IPS-18a (cell line): ENCODE results near the gene TWSG1.
"Not testable (repeated sequence)": the region's sequence is repeated elsewhere in the genome, so short reads cannot be mapped to it uniquely, and the experiment has no call there.

Source experiments
- H3K27ac ChIP-seq: one replicate; pipeline ENCODE4 v1.5.1; 2013; ENCODE audit warnings: low read length
- H3K27me3 ChIP-seq: one replicate; pipeline ENCODE4 v1.6.1; 2013; ENCODE audit warnings: mild to moderate bottlenecking, low read length; ENCODE audit not compliant: control insufficient read depth, insufficient read depth
- H3K36me3 ChIP-seq: one replicate; pipeline ENCODE4 v1.6.1; 2013; ENCODE audit warnings: low read depth, low read length; ENCODE audit not compliant: control insufficient read depth
- H3K4me1 ChIP-seq: one replicate; pipeline ENCODE4 v1.6.1; 2013; ENCODE audit warnings: low read depth, low read length; ENCODE audit not compliant: control insufficient read depth
- H3K4me3 ChIP-seq: one replicate; pipeline ENCODE4 v1.5.1; 2013; ENCODE audit warnings: low read length
- H3K9ac ChIP-seq: one replicate; pipeline ENCODE4 v1.6.1; 2013; ENCODE audit warnings: mild to moderate bottlenecking, low read length, moderate library complexity
- H3K9me3 ChIP-seq: one replicate; pipeline ENCODE4 v1.6.1; 2013; ENCODE audit warnings: low read depth, low read length; ENCODE audit not compliant: control insufficient read depth

TWSG1 gene

GRCh38 chr18:9362869-9363268 is 28.3 kb downstream of the TWSG1 start:
- H3K4me1 ChIP-seq: peaks cover 5% of the 10 kb centered on the region
- H3K9me3 ChIP-seq: no peaks in the 10 kb centered on the region
- H3K4me3 ChIP-seq: no peak overlapping the region
- no peak overlapping the region for H3K9ac ChIP-seq
- no peak overlapping the region for H3K27ac ChIP-seq
- H3K27me3 ChIP-seq: no peaks in the 10 kb centered on the region
- no peaks in the 10 kb centered on the region for H3K36me3 ChIP-seq

DNA sequence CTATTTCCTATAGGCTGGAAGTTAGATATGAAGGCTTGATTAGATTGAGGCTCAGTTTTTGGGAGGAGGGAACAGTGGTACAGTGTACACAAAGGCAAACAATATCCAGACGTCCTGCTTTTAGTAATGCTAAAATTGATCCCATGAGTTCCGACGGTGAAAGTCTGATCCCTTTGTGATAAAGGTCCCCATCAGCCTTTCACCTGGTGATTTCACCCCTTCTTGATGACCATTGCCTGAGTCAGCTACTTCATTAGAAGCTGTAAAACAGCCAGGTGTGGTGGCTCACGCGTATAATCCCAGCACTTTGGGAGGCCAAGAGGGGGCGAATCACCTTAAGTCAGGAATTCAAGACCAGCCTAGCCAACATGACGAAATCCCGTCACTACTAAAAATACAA is 29.7 kb downstream of the TWSG1 start:
- Histone ChIP-seq H3K36me3 (no peaks in the 10 kb centered on the region), H3K9me3 (no peaks in the 10 kb centered on the region), H3K4me1 (peaks cover 5% of the 10 kb centered on the region), H3K27me3 (no peaks in the 10 kb centered on the region), H3K4me3 (no peak overlapping the region), H3K27ac (no peak overlapping the region), H3K9ac (no peak overlapping the region)

GRCh38 chr18:9365406-9365805 is 30.8 kb downstream of the TWSG1 start:
- Histone ChIP-seq H3K4me1 (peaks cover 5% of the 10 kb centered on the region), H3K9me3 (no peaks in the 10 kb centered on the region), H3K9ac (no peak overlapping the region), H3K36me3 (no peaks in the 10 kb centered on the region), H3K27ac (no peak overlapping the region), H3K4me3 (no peak overlapping the region), H3K27me3 (no peaks in the 10 kb centered on the region)

- H3K27ac ChIP-seq: no peak overlapping the region
- H3K4me1 ChIP-seq: peaks cover 5% of the 10 kb centered on the region
- H3K36me3 ChIP-seq: no peaks in the 10 kb centered on the region
- no peaks in the 10 kb centered on the region for H3K27me3 ChIP-seq
- H3K4me3 ChIP-seq: no peak overlapping the region
- no peak overlapping the region for H3K9ac ChIP-seq
- no peaks in the 10 kb centered on the region for H3K9me3 ChIP-seq
Observed at GRCh38 chr18:9366126-9366714, 31.6 kb downstream of the TWSG1 start.

- not testable (repeated sequence) for H3K4me3 ChIP-seq, H3K27ac ChIP-seq, H3K36me3 ChIP-seq, H3K27me3 ChIP-seq, H3K9ac ChIP-seq, H3K4me1 ChIP-seq, H3K9me3 ChIP-seq
Observed at GRCh38 chr18:9373254-9373653, 38.7 kb downstream of the TWSG1 start.

- Histone ChIP-seq H3K4me3 (no peak overlapping the region), H3K27me3 (no peaks in the 10 kb centered on the region), H3K9me3 (no peaks in the 10 kb centered on the region), H3K9ac (no peak overlapping the region), H3K27ac (no peak overlapping the region), H3K36me3 (no peaks in the 10 kb centered on the region), H3K4me1 (peaks cover 12% of the 10 kb centered on the region)
Observed at GRCh38 chr18:9379118-9379517, 44.5 kb downstream of the TWSG1 start.

- Histone ChIP-seq H3K9me3 (no peaks in the 10 kb centered on the region), H3K4me1 (peaks cover 12% of the 10 kb centered on the region), H3K27ac (no peak overlapping the region)
Observed at GRCh38 chr18:9380101-9380500, 45.5 kb downstream of the TWSG1 start.

DNA sequence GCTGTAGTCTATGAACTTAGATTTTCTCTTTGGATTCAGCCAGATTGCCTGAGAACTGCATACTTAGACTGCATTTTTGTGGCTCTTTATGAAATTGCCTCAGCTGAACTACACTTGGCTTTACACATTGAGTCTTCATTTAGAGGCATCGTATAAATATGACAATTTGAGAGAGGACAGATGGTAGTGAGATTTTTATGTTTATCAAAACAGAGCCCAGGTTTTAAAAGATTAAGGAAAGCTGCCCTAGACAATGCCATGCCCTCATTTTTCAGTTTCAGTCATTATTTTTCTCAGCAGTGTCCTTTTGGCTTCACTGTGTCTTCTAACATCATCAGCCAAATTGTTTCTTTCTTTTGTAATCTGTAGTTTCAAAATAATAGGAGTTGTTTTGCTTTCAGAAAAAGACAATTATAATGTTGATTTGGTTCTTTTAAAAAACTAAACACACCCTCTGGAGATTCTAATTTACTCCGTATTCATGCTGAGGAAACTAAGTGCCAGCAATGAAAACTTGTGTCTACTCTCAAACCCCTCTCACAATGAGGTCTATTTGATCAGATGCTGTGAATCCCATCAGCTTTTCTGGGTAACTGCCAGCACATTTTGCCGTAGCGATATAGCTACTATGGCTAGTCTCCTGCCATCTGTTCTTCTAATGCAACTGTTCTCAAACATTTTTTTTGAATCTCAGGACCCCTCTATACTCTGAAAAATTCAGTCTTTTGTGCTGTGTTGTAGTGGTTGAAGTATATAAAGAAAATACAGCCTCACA is 46.2 kb downstream of the TWSG1 start:
- no peak overlapping the region for H3K9ac ChIP-seq
- no peaks in the 10 kb centered on the region for H3K36me3 ChIP-seq
- H3K27ac ChIP-seq: no peak overlapping the region
- H3K27me3 ChIP-seq: no peaks in the 10 kb centered on the region
- H3K4me3 ChIP-seq: no peak overlapping the region
- H3K9me3 ChIP-seq: no peaks in the 10 kb centered on the region
- H3K4me1 ChIP-seq: peaks cover 12% of the 10 kb centered on the region

More at GRCh38 chr18:9380101-9380500, 45.5 kb downstream of the TWSG1 start:
- Histone ChIP-seq H3K4me3 (no peak overlapping the region), H3K9ac (no peak overlapping the region), H3K36me3 (no peaks in the 10 kb centered on the region), H3K27me3 (no peaks in the 10 kb centered on the region)

DNA sequence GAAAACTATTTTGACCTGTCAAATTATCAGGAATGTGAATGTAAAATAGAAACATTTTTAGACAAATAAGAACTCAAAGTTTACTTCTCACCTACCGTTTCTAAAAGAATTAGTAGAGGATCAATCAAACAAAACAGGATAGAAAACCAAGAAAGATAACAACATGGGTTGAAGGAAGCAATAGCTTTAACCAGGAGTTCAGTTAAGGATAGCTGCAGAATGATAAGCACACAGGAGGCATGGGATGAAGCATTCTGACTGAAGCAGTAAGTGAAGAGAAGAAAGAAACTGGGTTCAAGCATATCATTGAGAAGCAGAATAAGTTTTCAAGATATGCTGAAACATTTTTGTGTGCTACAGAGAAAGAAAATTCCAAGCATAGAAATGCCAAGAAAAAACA is 52.3 kb downstream of the TWSG1 start:
- H3K27me3 ChIP-seq: no peaks in the 10 kb centered on the region
- no peak overlapping the region for H3K4me3 ChIP-seq
- no peaks in the 10 kb centered on the region for H3K36me3 ChIP-seq
- H3K9me3 ChIP-seq: no peaks in the 10 kb centered on the region
- no peaks in the 10 kb centered on the region for H3K4me1 ChIP-seq
- no peak overlapping the region for H3K9ac ChIP-seq
- no peak overlapping the region for H3K27ac ChIP-seq

- H3K4me3 ChIP-seq: no peak overlapping the region
Observed at GRCh38 chr18:9387891-9388290, 53.3 kb downstream of the TWSG1 start.

DNA sequence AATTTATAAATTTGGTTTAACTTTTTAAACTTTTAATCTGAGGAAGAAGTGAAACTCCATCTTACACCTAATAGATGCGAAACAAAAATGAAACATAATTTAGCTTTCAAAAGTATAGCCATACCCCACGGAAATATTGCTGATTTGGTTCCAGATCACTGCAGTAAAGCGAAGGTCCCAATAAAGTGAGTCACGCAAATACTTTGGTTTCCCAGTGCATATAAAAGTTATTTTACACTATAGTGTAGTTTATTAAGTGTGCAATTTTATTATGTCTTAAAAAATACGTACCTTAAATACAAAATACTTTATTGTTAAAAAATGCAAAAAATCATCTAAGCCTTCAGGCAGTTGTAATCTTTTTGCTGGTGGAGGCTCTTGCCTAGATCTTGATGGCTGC is 55.1 kb downstream of the TWSG1 start:
- Histone ChIP-seq H3K4me3 (no peak overlapping the region), H3K4me1 (no peaks in the 10 kb centered on the region), H3K9ac (no peak overlapping the region), H3K36me3 (no peaks in the 10 kb centered on the region), H3K27me3 (no peaks in the 10 kb centered on the region), H3K9me3 (no peaks in the 10 kb centered on the region), H3K27ac (no peak overlapping the region)

More at GRCh38 chr18:9387891-9388290, 53.3 kb downstream of the TWSG1 start:
- no peaks in the 10 kb centered on the region for H3K9me3 ChIP-seq
- no peak overlapping the region for H3K9ac ChIP-seq
- H3K27me3 ChIP-seq: no peaks in the 10 kb centered on the region
- no peak overlapping the region for H3K27ac ChIP-seq
- H3K36me3 ChIP-seq: no peaks in the 10 kb centered on the region
- no peaks in the 10 kb centered on the region for H3K4me1 ChIP-seq

GRCh38 chr18:9392726-9393125 is 58.2 kb downstream of the TWSG1 start:
- Histone ChIP-seq H3K36me3 (no peaks in the 10 kb centered on the region), H3K27ac (no peak overlapping the region), H3K27me3 (no peaks in the 10 kb centered on the region)

More at GRCh38 chr18:9392726-9393125, 58.2 kb downstream of the TWSG1 start:
- H3K9ac ChIP-seq: no peak overlapping the region
- no peaks in the 10 kb centered on the region for H3K9me3 ChIP-seq
- no peak overlapping the region for H3K4me3 ChIP-seq
- H3K4me1 ChIP-seq: no peaks in the 10 kb centered on the region
